ENCODE data around the gene EXOC6.

DNA sequence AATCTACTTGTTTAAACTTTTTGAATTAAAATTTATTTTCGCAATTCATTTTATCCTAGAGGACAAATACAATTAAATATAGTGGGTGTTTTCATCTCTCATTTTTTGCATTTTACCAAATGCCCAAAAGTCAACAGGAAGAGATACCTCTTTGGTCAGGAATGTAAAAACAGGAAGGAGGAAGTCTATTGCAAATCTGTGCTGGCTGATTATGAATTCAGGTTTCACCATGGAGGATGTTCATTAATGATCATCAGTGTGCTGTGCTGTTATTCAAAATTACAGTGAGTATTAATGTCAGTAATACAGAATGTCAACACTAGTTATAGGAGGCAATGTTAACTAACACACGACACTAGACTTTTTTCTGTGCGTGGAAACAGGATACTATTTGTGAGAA lies 24.7 kb downstream of the EXOC6 start:
- no peak for TF ChIP-seq EZH2 (IDR thresholded peaks at IDR 0.05; ENCODE audit: low read length)
- no peak for TF ChIP-seq CTCF (optimal IDR thresholded peaks at IDR 0.05 in 1 of 3, IDR thresholded peaks at IDR 0.05 in 1 of 3, conservative IDR thresholded peaks at IDR 0.05 in 1 of 3; ENCODE audit: extremely low read depth in 1 of 3, insufficient read depth in 2 of 3, low read length in 3 of 3)
